Measurements from ENCODE around the gene NCKAP5. TPM values are rescaled to one million over a fixed set of nuclear protein-coding genes. Genes with fewer than 3 reads are reported as not detected.
A peak's percentile ranks its signal among the peaks of the same experiment; 100 is the strongest.

NCKAP5 gene
- total RNA-seq, 6 donors from 2014 or later = 22.1 to 51.1 (median 41.4) TPM

DNA sequence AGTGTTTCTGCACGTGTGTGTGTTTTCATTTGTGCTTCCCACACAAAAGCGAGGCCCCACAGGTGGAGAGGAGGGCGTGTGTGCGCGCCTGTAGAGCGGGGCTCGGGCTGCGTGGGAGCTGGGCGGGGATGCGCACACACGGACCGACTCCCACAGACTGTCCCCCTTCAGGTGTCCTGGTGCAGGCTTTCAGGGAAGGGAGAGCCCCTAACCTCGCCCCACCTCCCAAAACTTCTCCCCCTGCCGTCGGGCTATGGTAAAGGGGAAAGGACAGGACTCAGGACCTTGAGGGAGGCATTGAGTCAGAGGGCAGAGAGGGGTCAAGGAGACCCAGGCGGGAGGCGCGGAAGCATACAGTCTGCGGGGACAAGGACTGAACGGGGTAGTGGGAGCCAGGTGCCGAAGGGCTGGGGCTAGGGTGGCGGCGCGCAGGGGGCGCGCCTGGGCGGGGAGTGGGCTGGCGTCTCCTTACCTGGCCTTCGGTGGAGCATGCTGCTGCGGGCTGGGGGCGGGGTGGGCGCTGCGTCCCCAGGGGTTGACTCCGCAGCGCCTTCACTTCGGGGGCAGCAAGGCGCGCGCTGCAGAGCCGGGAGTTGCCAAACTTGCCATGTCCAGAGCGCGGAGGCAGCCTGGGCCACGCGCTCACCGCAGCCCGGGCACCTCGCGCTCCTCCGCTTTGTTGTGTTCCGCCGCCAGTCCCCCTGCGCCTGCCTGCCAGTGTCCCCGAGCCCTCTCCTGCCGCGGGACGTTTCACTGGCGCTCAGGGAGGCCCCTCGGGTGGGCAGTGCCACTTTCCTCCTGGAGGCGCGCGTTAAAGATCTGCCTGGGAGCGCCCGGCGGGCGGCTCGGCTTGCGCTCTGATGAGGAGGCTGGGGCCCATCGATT, 302.0 kb downstream of the NCKAP5 start:
- H3K27ac ChIP-seq = peak overlapping the region; percentile 57 to 80 (median 72)
- WGBS, 2 donors = 5% methylated on average over 29 to 45 of the region's 68 CpGs
- H3K27me3 ChIP-seq = peaks cover 0 to 3% (median 0%) of the 10 kb centered on the region in 4 donors
- TF ChIP-seq, protein P1, sequence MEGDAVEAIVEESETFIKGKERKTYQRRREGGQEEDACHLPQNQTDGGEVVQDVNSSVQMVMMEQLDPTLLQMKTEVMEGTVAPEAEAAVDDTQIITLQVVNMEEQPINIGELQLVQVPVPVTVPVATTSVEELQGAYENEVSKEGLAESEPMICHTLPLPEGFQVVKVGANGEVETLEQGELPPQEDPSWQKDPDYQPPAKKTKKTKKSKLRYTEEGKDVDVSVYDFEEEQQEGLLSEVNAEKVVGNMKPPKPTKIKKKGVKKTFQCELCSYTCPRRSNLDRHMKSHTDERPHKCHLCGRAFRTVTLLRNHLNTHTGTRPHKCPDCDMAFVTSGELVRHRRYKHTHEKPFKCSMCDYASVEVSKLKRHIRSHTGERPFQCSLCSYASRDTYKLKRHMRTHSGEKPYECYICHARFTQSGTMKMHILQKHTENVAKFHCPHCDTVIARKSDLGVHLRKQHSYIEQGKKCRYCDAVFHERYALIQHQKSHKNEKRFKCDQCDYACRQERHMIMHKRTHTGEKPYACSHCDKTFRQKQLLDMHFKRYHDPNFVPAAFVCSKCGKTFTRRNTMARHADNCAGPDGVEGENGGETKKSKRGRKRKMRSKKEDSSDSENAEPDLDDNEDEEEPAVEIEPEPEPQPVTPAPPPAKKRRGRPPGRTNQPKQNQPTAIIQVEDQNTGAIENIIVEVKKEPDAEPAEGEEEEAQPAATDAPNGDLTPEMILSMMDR (IDR thresholded peaks at IDR 0.05) = peak in 1 of 6 experiments; percentile 16
- no peak for TF ChIP-seq EP300 (IDR thresholded peaks at IDR 0.05)
- H3K4me1 ChIP-seq = peaks cover 0 to 22% (median 7%) of the 10 kb centered on the region in 4 donors
- ATAC-seq (ENCODE audit: low FRiP score in 2 of 2) = peak; percentile 33 to 54
- H3K4me3 ChIP-seq = peak overlapping the region; percentile 49 to 63 (median 59)
- peak in 1 of 2 donors; percentile 81 for DNase-seq
- no peaks in the 10 kb centered on the region for H3K9me3 ChIP-seq
- H3K36me3 ChIP-seq = no peaks in the 10 kb centered on the region

DNA sequence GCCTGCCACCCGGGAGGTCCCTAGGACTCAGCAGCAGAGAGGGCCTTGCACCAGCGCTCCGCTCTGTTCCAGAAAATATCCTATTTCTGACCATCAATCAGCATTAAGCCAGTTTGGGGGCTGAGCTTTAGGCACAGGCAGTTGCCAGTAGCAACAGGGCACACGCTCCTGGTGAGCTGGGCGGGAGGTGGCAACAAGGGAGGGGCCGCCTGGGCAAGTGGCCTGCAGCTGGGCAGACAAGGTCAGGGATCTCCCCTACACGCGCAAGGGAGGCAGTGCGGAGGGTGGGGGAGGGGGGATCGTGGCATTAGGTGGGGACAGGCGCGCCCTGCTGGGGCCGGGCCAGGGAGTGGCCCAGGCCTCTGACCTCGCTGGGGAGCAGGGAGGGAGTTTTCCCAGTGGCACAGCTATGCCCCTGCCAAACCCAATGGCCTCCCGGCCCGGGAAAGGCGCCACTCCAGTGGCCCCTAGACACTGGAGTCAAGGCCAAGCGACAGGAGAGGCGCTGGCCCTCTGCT, 302.8 kb downstream of the NCKAP5 start:
- DNase-seq = peak; percentile 44 to 83
- peak; percentile 54 to 78 for ATAC-seq (ENCODE audit: low FRiP score in 2 of 2)
- TF ChIP-seq EP300 (IDR thresholded peaks at IDR 0.05) (no peak), POLR2A (IDR thresholded peaks at IDR 0.05) (no peak), POLR2AphosphoS5 (IDR thresholded peaks at IDR 0.05) (no peak)
- TF ChIP-seq, protein P1 (IDR thresholded peaks at IDR 0.05) = no peak
- H3K4me1 ChIP-seq = peaks cover 0 to 22% (median 7%) of the 10 kb centered on the region in 4 donors
- H3K27ac ChIP-seq = peak overlapping the region; percentile 57 to 80 (median 72)
- no peaks in the 10 kb centered on the region for H3K36me3 ChIP-seq
- peaks cover 0 to 3% (median 0%) of the 10 kb centered on the region in 4 donors for H3K27me3 ChIP-seq
- H3K4me3 ChIP-seq = peak overlapping the region in 3 of 4 donors; percentile 57 to 63 (median 61)
- H3K9me3 ChIP-seq = no peaks in the 10 kb centered on the region
- 2 to 5% methylated on average over 6 to 19 of the region's 19 CpGs for WGBS, 2 donors

DNA sequence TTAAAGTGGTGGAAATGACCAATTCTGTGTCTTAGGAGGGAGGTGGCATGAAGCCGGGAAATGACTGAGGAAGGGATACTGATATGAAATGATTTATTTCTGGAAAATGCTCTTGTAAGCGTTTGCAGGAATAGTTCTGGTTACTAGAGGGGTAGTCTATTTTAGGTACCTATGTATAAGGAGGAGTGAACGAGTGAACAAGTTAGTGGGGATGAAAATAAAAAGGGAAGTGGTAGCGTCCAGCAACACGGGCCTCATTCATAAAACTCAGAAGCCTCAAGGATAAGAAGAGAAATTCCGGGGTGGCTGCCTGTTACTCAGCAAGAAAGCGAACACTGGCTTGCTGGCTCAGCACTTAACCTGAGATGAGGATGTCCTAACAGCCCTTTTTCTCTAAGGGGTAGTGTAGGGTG, 303.3 kb downstream of the NCKAP5 start:
- ATAC-seq (ENCODE audit: low FRiP score in 2 of 2) (no peak), DNase-seq (no peak)
- H3K4me3 ChIP-seq = peak overlapping the region in 3 of 4 donors; percentile 57 to 63 (median 61)
- H3K27me3 ChIP-seq = peaks cover 0 to 3% (median 0%) of the 10 kb centered on the region in 4 donors
- 24 to 31% methylated on average over 7 of the region's 7 CpGs for WGBS, 2 donors
- peak overlapping the region; percentile 57 to 80 (median 72) for H3K27ac ChIP-seq
- H3K4me1 ChIP-seq = peaks cover 0 to 22% (median 7%) of the 10 kb centered on the region in 4 donors
- no peaks in the 10 kb centered on the region for H3K9me3 ChIP-seq
- H3K36me3 ChIP-seq = no peaks in the 10 kb centered on the region
- TF ChIP-seq EP300 (IDR thresholded peaks at IDR 0.05) (no peak), POLR2A (IDR thresholded peaks at IDR 0.05) (no peak), POLR2AphosphoS5 (IDR thresholded peaks at IDR 0.05) (no peak)
- TF ChIP-seq, protein P1 (IDR thresholded peaks at IDR 0.05) = no peak

DNA sequence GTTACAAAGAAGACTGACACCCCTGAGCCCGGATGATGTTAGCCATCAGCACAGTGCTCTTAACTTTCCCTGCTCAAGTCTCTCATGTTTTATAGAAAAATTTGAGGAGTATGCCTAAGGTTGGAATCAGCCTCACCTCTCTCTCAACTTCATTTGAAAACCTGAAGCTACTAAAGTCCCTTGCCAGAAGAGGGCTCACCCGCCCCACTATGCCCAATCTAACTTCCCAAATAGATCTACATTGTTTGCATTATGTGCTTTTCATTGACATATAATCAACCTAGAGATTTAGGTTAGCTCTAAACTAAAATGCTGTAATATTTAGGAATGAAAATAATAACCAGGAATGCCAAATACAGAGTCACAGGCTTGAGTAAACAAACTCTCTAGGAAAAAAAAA, 305.4 kb downstream of the NCKAP5 start:
- no peak overlapping the region for H3K4me3 ChIP-seq
- peaks cover 0 to 3% (median 0%) of the 10 kb centered on the region in 4 donors for H3K27me3 ChIP-seq
- no peaks in the 10 kb centered on the region for H3K36me3 ChIP-seq
- peaks cover 0 to 22% (median 7%) of the 10 kb centered on the region in 4 donors for H3K4me1 ChIP-seq
- WGBS, 2 donors = 61 to 63% methylated on average over 2 of the region's 2 CpGs
- no peak for TF ChIP-seq EP300 (IDR thresholded peaks at IDR 0.05)
- TF ChIP-seq POLR2AphosphoS5 (IDR thresholded peaks at IDR 0.05) = no peak
- TF ChIP-seq, protein P1 (IDR thresholded peaks at IDR 0.05) = no peak
- no peak for TF ChIP-seq POLR2A (IDR thresholded peaks at IDR 0.05)
- H3K9me3 ChIP-seq = no peaks in the 10 kb centered on the region
- DNase-seq (no peak), ATAC-seq (ENCODE audit: low FRiP score in 2 of 2) (no peak)
- no peak overlapping the region for H3K27ac ChIP-seq

Measured in upper lobe of left lung (tissue), 6 donors.